OCI-LY1 (cell line): ENCODE measurements around the gene OVOL1.

ENCODE experiments used
- H2AFZ ChIP-seq: fragments of 200-600 bp; sonication (generic), shearing (Covaris generic); 2 replicates; pipeline ENCODE4 v1.6.0; 2014; ENCODE audit warnings: antibody characterized with exemption, mild to moderate bottlenecking, low read length
- H3F3A ChIP-seq: fragments of 200-600 bp; sonication (generic), shearing (Covaris generic); 2 replicates; pipeline ENCODE4 v1.6.0; 2014; ENCODE audit warnings: mild to moderate bottlenecking, antibody characterized with exemption, low read length, moderate library complexity; ENCODE audit not compliant: insufficient read depth
- H3K27ac ChIP-seq: fragments of 200-600 bp; sonication (generic); 2 replicates; pipeline ENCODE4 v1.5.1; 2014; ENCODE audit warnings: low read length, mixed run types, mild to moderate bottlenecking, low read depth; ENCODE audit not compliant: poor library complexity, severe bottlenecking
- H3K27me3 ChIP-seq: fragments of 200-600 bp; sonication (generic); 2 replicates; pipeline ENCODE4 v1.6.0; 2014; ENCODE audit warnings: antibody characterized with exemption, mild to moderate bottlenecking, low read length, moderate library complexity; ENCODE audit not compliant: insufficient read depth
- H3K36me3 ChIP-seq: fragments of 200-600 bp; sonication (generic); 2 replicates; pipeline ENCODE4 v1.6.1; 2014; ENCODE audit warnings: mild to moderate bottlenecking, antibody characterized with exemption, low read length, moderate library complexity, mixed read lengths; ENCODE audit not compliant: insufficient read depth
- H3K4me1 ChIP-seq: fragments of 200-600 bp; sonication (generic); 2 replicates; pipeline ENCODE4 v1.5.1; 2014; ENCODE audit warnings: mild to moderate bottlenecking, low read length, moderate library complexity; ENCODE audit not compliant: insufficient read depth, severe bottlenecking
- H3K4me2 ChIP-seq: fragments of 200-600 bp; sonication (generic), shearing (Covaris generic); 2 replicates; pipeline ENCODE4 v1.6.1; 2014; ENCODE audit warnings: low read length
- H3K4me3 ChIP-seq: fragments of 200-600 bp; sonication (generic); 2 replicates; pipeline ENCODE4 v1.5.1; 2014; ENCODE audit warnings: low read length, low read depth, mild to moderate bottlenecking, mixed read lengths; ENCODE audit not compliant: poor library complexity, severe bottlenecking
- H3K79me2 ChIP-seq: fragments of 200-600 bp; shearing (Covaris generic); 2 replicates; pipeline ENCODE4 v1.6.1; 2016; ENCODE audit warnings: mixed run types, low read length, mixed read lengths; ENCODE audit not compliant: insufficient read depth
- H3K9ac ChIP-seq: fragments of 200-600 bp; sonication (generic), shearing (Covaris generic); 2 replicates; pipeline ENCODE4 v1.6.1; 2014; ENCODE audit warnings: mild to moderate bottlenecking, low read length, mixed read lengths
- H3K9me2 ChIP-seq: fragments of 200-600 bp; sonication (generic), shearing (Covaris generic); 2 replicates; pipeline ENCODE4 v1.6.1; 2014; ENCODE audit warnings: low read depth, mild to moderate bottlenecking, low read length, mixed read lengths
- H3K9me3 ChIP-seq: fragments of 200-600 bp; shearing (Covaris generic); 2 replicates; pipeline ENCODE4 v1.6.1; 2014; ENCODE audit warnings: low read length, mixed read lengths
- H4K20me1 ChIP-seq: fragments of 200-600 bp; sonication (generic), shearing (Covaris generic); 2 replicates; pipeline ENCODE4 v1.6.0; 2016; ENCODE audit warnings: mild to moderate bottlenecking, low read length; ENCODE audit not compliant: insufficient read depth
- CTCF ChIP-seq: fragments of 200-600 bp; sonication (generic), shearing (Covaris generic); IDR thresholded peaks from 2 replicates; pipeline ENCODE4 v1.5.1; 2017; ENCODE audit warnings: mild to moderate bottlenecking, antibody characterized with exemption, low read length, moderate library complexity, mixed read lengths
- EZH2 ChIP-seq: fragments of 200-600 bp; sonication (generic), shearing (Covaris generic); IDR thresholded peaks from 2 replicates; pipeline ENCODE4 v1.8.0; 2017; ENCODE audit warnings: borderline replicate concordance, mixed run types, mild to moderate bottlenecking, antibody characterized with exemption, low read length, moderate library complexity, mixed read lengths

OVOL1 gene

GRCh38 chr11:65814131-65814985, 27.5 kb downstream of the OVOL1 start:
- Histone ChIP-seq H3K9me2 (no peaks in the 10 kb centered on the region), H3K36me3 (no peaks in the 10 kb centered on the region), H3K4me3 (no peak overlapping the region), H3K4me1 (peaks cover 7% of the 10 kb centered on the region), H3K27ac (no peak overlapping the region), H3K79me2 (no peaks in the 10 kb centered on the region), H3K4me2 (no peak overlapping the region), H2AFZ (no peak overlapping the region), H3K9ac (no peak overlapping the region), H3K27me3 (peaks cover 8% of the 10 kb centered on the region), H3F3A (no peaks in the 10 kb centered on the region), H4K20me1 (no peaks in the 10 kb centered on the region), H3K9me3 (no peaks in the 10 kb centered on the region)
- TF ChIP-seq CTCF = no peak
- no peak for TF ChIP-seq EZH2

- H3K9ac ChIP-seq = no peak overlapping the region
- TF ChIP-seq CTCF (no peak), EZH2 (no peak)
- H4K20me1 ChIP-seq = no peaks in the 10 kb centered on the region
- H3K9me3 ChIP-seq = no peaks in the 10 kb centered on the region
- no peaks in the 10 kb centered on the region for H3F3A ChIP-seq
- no peak overlapping the region for H3K4me2 ChIP-seq
- H3K27me3 ChIP-seq = peaks cover 8% of the 10 kb centered on the region
- no peak overlapping the region for H2AFZ ChIP-seq
- no peak overlapping the region for H3K4me3 ChIP-seq
- no peaks in the 10 kb centered on the region for H3K36me3 ChIP-seq
- no peaks in the 10 kb centered on the region for H3K79me2 ChIP-seq
- H3K9me2 ChIP-seq = no peaks in the 10 kb centered on the region
- no peak overlapping the region for H3K27ac ChIP-seq
- H3K4me1 ChIP-seq = peaks cover 7% of the 10 kb centered on the region
Measured at GRCh38 chr11:65814986-65815565, 28.2 kb downstream of the OVOL1 start.

- no peak overlapping the region for H2AFZ ChIP-seq
- H3F3A ChIP-seq = no peaks in the 10 kb centered on the region
- H4K20me1 ChIP-seq = no peaks in the 10 kb centered on the region
- H3K79me2 ChIP-seq = no peaks in the 10 kb centered on the region
- no peak for TF ChIP-seq EZH2
- no peak for TF ChIP-seq CTCF
- H3K27ac ChIP-seq = no peak overlapping the region
- no peak overlapping the region for H3K9ac ChIP-seq
- no peaks in the 10 kb centered on the region for H3K9me2 ChIP-seq
- H3K4me3 ChIP-seq = no peak overlapping the region
- no peaks in the 10 kb centered on the region for H3K9me3 ChIP-seq
- peaks cover 15% of the 10 kb centered on the region for H3K27me3 ChIP-seq
- H3K4me2 ChIP-seq = no peak overlapping the region
- no peaks in the 10 kb centered on the region for H3K36me3 ChIP-seq
- peaks cover 7% of the 10 kb centered on the region for H3K4me1 ChIP-seq
Measured at GRCh38 chr11:65816696-65817095, 29.8 kb downstream of the OVOL1 start.
